Measurements from ENCODE around the gene JARID2.

GRCh38 chr6:15506066-15506465 is 260.2 kb downstream of the JARID2 start:
- TF ChIP-seq CTCF (conservative IDR thresholded peaks at IDR 0.05 in 1 of 2, IDR thresholded peaks at IDR 0.05 in 1 of 2; ENCODE audit: extremely low read depth in 1 of 2, insufficient read depth in 1 of 2, low read depth in 1 of 2, low read length in 2 of 2) (no peak), EZH2 (IDR thresholded peaks at IDR 0.05; ENCODE audit: borderline replicate concordance, low read length) (no peak)

All from mammary epithelial cell (primary cell).